ENCODE data around the gene NEURL1.

GRCh38 chr10:103493916-103494877, 692 bp downstream of the NEURL1 start:
- no peak for TF ChIP-seq CTCF (conservative IDR thresholded peaks at IDR 0.05 in 1 of 2, IDR thresholded peaks at IDR 0.05 in 1 of 2; ENCODE audit: extremely low read depth in 1 of 2, insufficient read depth in 1 of 2, low read depth in 1 of 2, low read length in 2 of 2)
- peak; percentile 48 for TF ChIP-seq EZH2 (IDR thresholded peaks at IDR 0.05; ENCODE audit: borderline replicate concordance, low read length)
